Keratinocyte (primary cell): ENCODE data around the gene ALDH1A3. TPM values are rescaled to one million over a fixed set of nuclear protein-coding genes. Genes with fewer than 3 reads are reported as not detected.

Source experiments
- DNase-seq: peaks from one replicate; pipeline ENCODE4 v3.0.0-alpha.2; 2011; ENCODE audit warnings: low read depth, missing footprints, low spot score
- FAIRE-seq: peaks from 2 replicates; lab custom pipeline; 2011; peaks lifted over from hg19 to GRCh38; lab: Jason Lieb, UNC
- H2AFZ ChIP-seq: 2 replicates; pipeline ENCODE4 v1.6.0; 2012; ENCODE audit warnings: low read length, control low read depth, inconsistent platforms; ENCODE audit not compliant: control insufficient read depth
- H3K27ac ChIP-seq: 2 replicates; pipeline ENCODE4 v1.5.1; 2011; ENCODE audit warnings: low read length; ENCODE audit not compliant: control insufficient read depth, insufficient read depth
- H3K27me3 ChIP-seq: 3 replicates; pipeline ENCODE4 v1.6.0; 2011; ENCODE audit warnings: low read length; ENCODE audit not compliant: control insufficient read depth, insufficient read depth; ENCODE audit errors: extremely low read depth
- H3K36me3 ChIP-seq, 2 experiments: 2 replicates in 1 of 2; 3 replicates in 1 of 2; pipeline ENCODE4 v1.5.1; 2011; ENCODE audit warnings: low read length in 2 of 2, mild to moderate bottlenecking in 1 of 2; ENCODE audit not compliant: control insufficient read depth in 2 of 2, insufficient read depth in 2 of 2; ENCODE audit errors: extremely low read depth in 1 of 2
- H3K4me1 ChIP-seq: 3 replicates; pipeline ENCODE4 v1.5.1; 2011; ENCODE audit warnings: low read length; ENCODE audit not compliant: control insufficient read depth, insufficient read depth; ENCODE audit errors: extremely low read depth
- H3K4me2 ChIP-seq: 3 replicates; pipeline ENCODE4 v1.6.0; 2011; ENCODE audit warnings: low read depth, low read length; ENCODE audit not compliant: control insufficient read depth, insufficient read depth; ENCODE audit errors: extremely low read depth
- H3K4me3 ChIP-seq, 3 experiments: fragments of 200-600 bp in 1 of 3; sonication (generic) in 1 of 3; 2 replicates in 2 of 3; 3 replicates in 1 of 3; pipeline ENCODE4 v1.5.1; 2011 to 2016; ENCODE audit warnings: low read length in 3 of 3, mild to moderate bottlenecking in 3 of 3, control low read depth in 2 of 3, inconsistent platforms in 1 of 3, low read depth in 1 of 3, mixed read lengths in 1 of 3, mixed run types in 1 of 3, moderate library complexity in 1 of 3; ENCODE audit not compliant: control insufficient read depth in 2 of 3, insufficient read depth in 2 of 3; ENCODE audit errors: extremely low read depth in 1 of 3
- H3K79me2 ChIP-seq: 2 replicates; pipeline ENCODE4 v1.6.0; 2012; ENCODE audit warnings: low read length; ENCODE audit not compliant: control insufficient read depth, insufficient read depth
- H3K9ac ChIP-seq: 3 replicates; pipeline ENCODE4 v1.6.0; 2011; ENCODE audit warnings: low read length; ENCODE audit not compliant: control insufficient read depth, insufficient read depth; ENCODE audit errors: extremely low read depth
- H3K9me1 ChIP-seq: 3 replicates; pipeline ENCODE4 v1.6.0; 2011; ENCODE audit warnings: low read length; ENCODE audit not compliant: control insufficient read depth, insufficient read depth; ENCODE audit errors: extremely low read depth
- H3K9me3 ChIP-seq: 2 replicates; pipeline ENCODE4 v1.5.1; 2012; ENCODE audit warnings: low read depth, low read length; ENCODE audit not compliant: control insufficient read depth
- H4K20me1 ChIP-seq: 3 replicates; pipeline ENCODE4 v1.6.0; 2011; ENCODE audit warnings: low read length; ENCODE audit not compliant: control insufficient read depth, insufficient read depth; ENCODE audit errors: extremely low read depth
- EZH2 ChIP-seq: IDR thresholded peaks from one replicate; pipeline ENCODE4 v1.6.1; 2012; ENCODE audit warnings: inconsistent platforms, mild to moderate bottlenecking, low read length, moderate library complexity
- dilution Hi-C: fragments of 300-500 bp; cut with MboI; formaldehyde crosslinking; loops from one replicate; pipeline ENCODE4 v1.7.0; 2020; ENCODE audit warnings: low sequenced_read_pairs; ENCODE audit not compliant: extremely low pct_ligation_motif_present
- polyA plus RNA-seq, 5 experiments: library from polyadenylated mRNA; depleted of rRNA in 3 of 5; stranded (reverse) in 3 of 5; stranded (forward) in 1 of 5; unstranded in 1 of 5; fragments of >200 nt; gene quantifications; 1 replicate in 1 of 5; 2 replicates in 3 of 5; 3 replicates in 1 of 5; pipeline versions ENCODE4 v1.2.1 to v1.2.3, GENCODE V29; 2011 to 2012; ENCODE audit warnings: missing spikeins in 2 of 5, low read depth in 1 of 5, low replicate concordance in 1 of 5
- TF ChIP-seq, protein P1 (sequence below), 3 experiments: IDR thresholded peaks in 1 of 3; conservative IDR thresholded peaks in 1 of 3; optimal IDR thresholded peaks in 1 of 3; 2 replicates in 2 of 3; 3 replicates in 1 of 3; pipeline versions ENCODE3 to v1.5.1; 2011; ENCODE audit warnings: low read length in 3 of 3, mild to moderate bottlenecking in 3 of 3, moderate library complexity in 2 of 3, control low read depth in 1 of 3, inconsistent platforms in 1 of 3; ENCODE audit not compliant: insufficient read depth in 2 of 3; ENCODE audit errors: extremely low read depth in 1 of 3

The ALDH1A3 gene
- polyA plus RNA-seq, 1 donor (not counting 4 experiments of a cell fraction or from before 2014, with no cell fraction given), result 218 TPM

DNA sequence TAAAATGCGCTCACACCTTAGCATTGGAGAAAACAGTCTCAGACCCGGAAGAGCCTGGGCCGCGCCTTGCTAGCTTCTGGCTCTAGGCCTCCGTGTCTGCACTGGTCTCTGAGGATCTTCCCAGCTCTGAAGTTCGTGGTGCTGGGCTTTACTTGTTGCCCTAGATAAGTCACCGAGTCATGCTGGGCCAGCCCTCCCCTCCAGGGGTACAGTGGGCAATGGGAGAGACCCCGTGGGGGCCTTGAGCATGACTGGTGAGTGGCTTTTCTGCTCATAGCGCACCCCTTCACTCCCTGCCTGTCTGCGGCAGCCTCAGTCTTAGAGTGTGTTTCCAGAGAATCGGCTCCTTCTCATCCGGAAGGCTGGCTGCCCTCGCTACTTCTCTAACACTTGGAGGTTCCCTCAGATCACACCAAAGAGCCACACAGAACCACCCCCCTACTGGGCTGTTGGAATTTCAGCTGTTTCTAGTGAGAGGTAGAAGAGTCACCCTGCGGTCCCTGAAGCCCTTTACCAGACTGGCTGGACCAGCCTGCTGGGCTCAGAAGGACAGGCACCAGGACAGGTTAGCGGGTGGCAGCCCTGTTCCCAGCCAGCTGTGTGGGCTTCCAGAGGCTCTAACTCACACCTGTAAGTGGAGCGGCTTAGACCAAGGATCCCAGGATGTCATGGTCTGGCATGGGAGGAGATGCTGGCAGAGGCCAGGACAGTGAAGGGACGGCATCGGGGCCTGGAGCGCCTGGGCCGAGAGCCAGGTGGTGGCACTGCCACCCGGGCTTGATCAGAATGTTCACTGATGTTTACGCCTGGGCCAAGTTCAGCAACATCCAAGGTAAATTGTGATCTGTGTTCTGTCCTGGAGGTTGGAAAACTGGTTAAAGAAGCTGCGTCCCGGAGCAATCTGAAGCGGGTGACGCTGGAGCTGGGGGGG lies 17.9 kb downstream of the ALDH1A3 start:
- Histone ChIP-seq H3K9ac (no peak overlapping the region), H3K27ac (no peak overlapping the region), H3K4me1 (peaks cover 13% of the 10 kb centered on the region), H3K9me3 (no peaks in the 10 kb centered on the region), H3K9me1 (no peaks in the 10 kb centered on the region), H3K36me3 (peaks cover 29 to 33% of the 10 kb centered on the region in 2 experiments), H2AFZ (no peak overlapping the region), H3K27me3 (no peaks in the 10 kb centered on the region), H3K4me2 (no peak overlapping the region), H4K20me1 (no peaks in the 10 kb centered on the region), H3K79me2 (no peaks in the 10 kb centered on the region), H3K4me3 (no peak overlapping the region)
- DNase-seq, result no peak
- dilution Hi-C loops, result no loop called here
- TF ChIP-seq, protein P1, sequence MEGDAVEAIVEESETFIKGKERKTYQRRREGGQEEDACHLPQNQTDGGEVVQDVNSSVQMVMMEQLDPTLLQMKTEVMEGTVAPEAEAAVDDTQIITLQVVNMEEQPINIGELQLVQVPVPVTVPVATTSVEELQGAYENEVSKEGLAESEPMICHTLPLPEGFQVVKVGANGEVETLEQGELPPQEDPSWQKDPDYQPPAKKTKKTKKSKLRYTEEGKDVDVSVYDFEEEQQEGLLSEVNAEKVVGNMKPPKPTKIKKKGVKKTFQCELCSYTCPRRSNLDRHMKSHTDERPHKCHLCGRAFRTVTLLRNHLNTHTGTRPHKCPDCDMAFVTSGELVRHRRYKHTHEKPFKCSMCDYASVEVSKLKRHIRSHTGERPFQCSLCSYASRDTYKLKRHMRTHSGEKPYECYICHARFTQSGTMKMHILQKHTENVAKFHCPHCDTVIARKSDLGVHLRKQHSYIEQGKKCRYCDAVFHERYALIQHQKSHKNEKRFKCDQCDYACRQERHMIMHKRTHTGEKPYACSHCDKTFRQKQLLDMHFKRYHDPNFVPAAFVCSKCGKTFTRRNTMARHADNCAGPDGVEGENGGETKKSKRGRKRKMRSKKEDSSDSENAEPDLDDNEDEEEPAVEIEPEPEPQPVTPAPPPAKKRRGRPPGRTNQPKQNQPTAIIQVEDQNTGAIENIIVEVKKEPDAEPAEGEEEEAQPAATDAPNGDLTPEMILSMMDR (optimal IDR thresholded peaks at IDR 0.05 in 1 of 3, IDR thresholded peaks at IDR 0.05 in 1 of 3, conservative IDR thresholded peaks at IDR 0.05 in 1 of 3; ENCODE audit: extremely low read depth in 1 of 3, insufficient read depth in 2 of 3, low read length in 3 of 3), result no peak
- no peak for TF ChIP-seq EZH2
- FAIRE-seq, result no peak

DNA sequence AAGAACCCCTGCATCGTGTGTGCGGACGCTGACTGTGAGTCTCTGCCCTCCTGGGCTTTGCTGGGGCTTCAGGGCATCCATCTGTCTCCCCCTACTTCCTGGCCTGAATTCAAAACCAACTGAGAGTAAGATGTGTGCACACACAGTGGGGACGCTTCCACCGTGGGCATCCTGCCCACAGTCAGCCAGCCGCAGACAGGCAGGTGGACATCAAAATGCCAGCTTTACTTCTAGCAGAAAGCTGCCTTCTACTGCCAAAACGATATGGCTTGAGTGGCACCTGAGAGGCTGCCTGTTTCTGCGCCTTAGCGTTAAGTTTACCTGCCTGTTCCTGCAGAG lies 18.5 kb downstream of the ALDH1A3 start:
- Histone ChIP-seq H3K36me3 (peaks cover 28 to 29% of the 10 kb centered on the region in 2 experiments), H3K4me2 (no peak overlapping the region), H2AFZ (no peak overlapping the region), H3K79me2 (no peaks in the 10 kb centered on the region), H3K9me1 (no peaks in the 10 kb centered on the region), H4K20me1 (no peaks in the 10 kb centered on the region), H3K9ac (no peak overlapping the region), H3K4me1 (peaks cover 16% of the 10 kb centered on the region), H3K9me3 (no peaks in the 10 kb centered on the region), H3K27ac (no peak overlapping the region), H3K27me3 (no peaks in the 10 kb centered on the region), H3K4me3 (no peak overlapping the region)
- TF ChIP-seq, protein P1 (optimal IDR thresholded peaks at IDR 0.05 in 1 of 3, IDR thresholded peaks at IDR 0.05 in 1 of 3, conservative IDR thresholded peaks at IDR 0.05 in 1 of 3; ENCODE audit: extremely low read depth in 1 of 3, insufficient read depth in 2 of 3, low read length in 3 of 3), result no peak
- no peak for TF ChIP-seq EZH2
- DNase-seq, result no peak
- dilution Hi-C loops, result no loop called here
- FAIRE-seq, result no peak
